Measurements from ENCODE around the gene LYAR. TPM values are rescaled to one million over a fixed set of nuclear protein-coding genes. Genes with fewer than 3 reads are reported as not detected.

LYAR gene
- total RNA-seq, 2 donors from 2014 or later, result 14.6 to 18.2 TPM

GRCh38 chr4:4325321-4325720, 35.4 kb upstream of the LYAR start:
- H3K9me3 ChIP-seq (ENCODE audit: control insufficient read depth, low read length, poor library complexity, severe bottlenecking), result no peaks in the 10 kb centered on the region
- DNase-seq, result no peak
- Mint-ChIP-seq H3K4me1 (peaks cover 4% of the 10 kb centered on the region), H3K27ac (no peak overlapping the region), H3K27me3 (no peaks in the 10 kb centered on the region), H3K36me3 (ENCODE audit: low read depth) (peaks cover 4% of the 10 kb centered on the region), H3K4me3 (no peak overlapping the region)
- ATAC-seq, result no peak

DNA sequence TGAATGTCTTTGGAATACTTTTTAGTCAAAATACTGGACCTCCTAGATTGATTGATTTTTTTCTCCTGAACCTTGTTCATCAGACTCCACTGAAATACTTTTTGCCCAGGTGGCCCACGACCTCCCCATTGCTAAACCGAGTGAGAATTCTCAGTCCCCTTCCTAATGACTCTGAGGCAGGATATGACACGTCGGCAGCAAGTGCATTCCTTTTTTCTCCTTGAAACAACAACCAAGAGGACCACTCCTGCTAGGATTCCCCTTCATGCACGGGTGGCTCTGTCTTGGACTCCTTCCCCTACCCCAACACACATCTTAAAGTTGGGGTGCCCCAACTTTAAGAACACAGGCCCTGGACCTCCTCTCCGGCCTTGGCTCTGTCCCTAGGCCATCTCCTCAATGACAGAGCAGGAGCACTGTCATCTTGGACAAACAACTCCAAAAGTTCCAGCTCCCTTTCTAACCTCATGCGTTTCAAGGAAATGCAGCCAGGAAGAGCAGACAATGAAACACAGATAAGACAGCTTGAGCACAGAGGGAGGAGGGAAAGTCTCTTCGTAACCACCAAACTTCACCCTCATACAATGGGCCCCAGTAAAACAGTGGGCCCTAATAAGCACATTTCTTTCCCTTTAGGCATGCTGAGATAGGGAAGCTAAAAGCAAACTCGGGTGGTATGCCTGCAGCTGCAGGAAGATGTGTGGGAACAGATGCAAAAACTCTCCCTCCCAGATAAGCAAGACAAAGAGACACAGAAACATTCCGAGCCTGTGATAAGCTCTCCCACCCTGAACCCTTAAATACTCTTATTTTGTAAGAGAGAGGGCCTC, 34.0 kb upstream of the LYAR start:
- Mint-ChIP-seq H3K27me3 (no peaks in the 10 kb centered on the region), H3K4me1 (peaks cover 4% of the 10 kb centered on the region), H3K36me3 (ENCODE audit: low read depth) (peaks cover 4% of the 10 kb centered on the region), H3K4me3 (no peak overlapping the region), H3K27ac (peak overlapping the region; percentile 83)
- H3K9me3 ChIP-seq (ENCODE audit: control insufficient read depth, low read length, poor library complexity, severe bottlenecking), result no peaks in the 10 kb centered on the region
- ATAC-seq, result no peak
- DNase-seq, result no peak

DNA sequence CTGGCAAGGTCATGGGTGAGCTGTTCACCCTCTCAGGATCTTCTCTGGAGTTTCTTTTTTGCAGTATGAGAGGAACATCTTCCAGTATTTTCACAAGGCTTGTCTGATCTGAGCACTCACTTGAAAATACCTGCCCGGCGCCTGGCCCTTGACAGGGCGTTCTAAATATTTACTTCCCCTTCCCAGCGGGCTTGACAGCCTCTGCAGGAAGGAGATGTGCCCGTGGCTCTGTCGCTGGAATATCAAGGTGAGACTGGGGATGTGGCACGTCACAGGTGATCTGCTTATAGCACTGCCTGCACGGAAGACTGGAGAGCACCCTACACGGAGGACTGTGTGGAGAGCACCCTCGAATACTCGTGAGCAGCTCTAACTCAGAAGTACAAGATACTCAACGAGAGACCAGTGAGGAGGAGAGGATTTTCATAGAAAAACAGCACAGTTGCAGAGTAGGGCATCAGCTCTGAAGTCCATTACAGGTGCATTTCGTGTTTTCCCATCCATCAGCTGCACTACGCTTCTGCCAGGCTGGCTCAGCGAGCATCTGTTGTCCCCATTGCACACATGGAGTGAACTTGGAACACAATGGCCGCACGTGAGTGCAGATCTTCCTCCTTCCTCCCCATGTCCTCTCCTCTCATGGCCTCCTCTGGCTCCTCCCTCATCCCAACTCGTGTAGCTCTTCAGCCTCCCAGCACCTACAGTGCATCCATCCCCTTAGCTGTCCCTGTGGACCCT, 32.2 kb upstream of the LYAR start:
- Mint-ChIP-seq H3K4me3 (no peak overlapping the region), H3K27ac (peak overlapping the region; percentile 83), H3K4me1 (peaks cover 6% of the 10 kb centered on the region), H3K36me3 (ENCODE audit: low read depth) (peaks cover 4% of the 10 kb centered on the region), H3K27me3 (no peaks in the 10 kb centered on the region)
- no peak for ATAC-seq
- H3K9me3 ChIP-seq (ENCODE audit: control insufficient read depth, low read length, poor library complexity, severe bottlenecking), result no peaks in the 10 kb centered on the region
- DNase-seq, result no peak

DNA sequence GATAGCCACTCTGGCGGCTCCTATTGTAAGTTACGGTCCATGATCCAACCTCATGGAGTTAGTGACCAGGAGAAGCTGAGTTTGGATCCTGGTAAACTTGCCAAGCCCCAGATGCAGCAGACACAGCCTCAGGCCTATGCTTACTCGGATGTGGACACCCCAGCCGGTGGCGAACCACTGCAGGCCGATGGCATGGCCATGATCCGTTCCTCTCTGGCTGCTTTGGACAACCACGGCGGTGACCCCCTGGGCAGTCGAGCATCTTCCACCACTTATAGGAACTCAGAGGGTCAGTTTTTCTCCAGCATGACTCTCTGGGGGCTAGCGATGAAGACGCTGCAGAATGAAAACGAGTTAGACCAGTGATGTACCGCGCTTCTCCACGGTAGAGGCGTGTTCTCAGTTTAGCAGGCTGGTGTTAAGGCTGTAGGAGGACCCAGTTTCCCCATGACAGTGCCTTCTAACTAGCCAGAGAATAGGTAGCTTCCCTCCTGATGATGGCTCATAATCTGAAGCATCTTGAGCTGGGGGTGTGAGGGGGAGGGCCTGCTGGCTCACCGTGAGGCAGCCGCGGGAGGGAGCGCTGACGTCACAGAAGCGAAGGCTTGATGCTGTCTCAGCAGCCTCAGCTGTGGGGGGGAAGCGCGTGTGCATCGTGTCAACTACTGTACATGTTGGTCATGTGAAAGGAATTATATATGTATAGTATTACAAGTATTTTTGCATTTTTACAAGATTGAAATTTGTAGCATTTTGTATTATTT, 31.2 kb upstream of the LYAR start:
- DNase-seq, result no peak
- H3K36me3 Mint-ChIP-seq (ENCODE audit: low read depth), result peaks cover 4% of the 10 kb centered on the region
- H3K4me3 Mint-ChIP-seq, result no peak overlapping the region
- H3K27me3 Mint-ChIP-seq, result no peaks in the 10 kb centered on the region
- ATAC-seq, result no peak
- H3K27ac Mint-ChIP-seq, result no peak overlapping the region
- peaks cover 6% of the 10 kb centered on the region for H3K4me1 Mint-ChIP-seq
- H3K9me3 ChIP-seq (ENCODE audit: control insufficient read depth, low read length, poor library complexity, severe bottlenecking), result no peaks in the 10 kb centered on the region

- peaks cover 7% of the 10 kb centered on the region for H3K36me3 Mint-ChIP-seq (ENCODE audit: low read depth)
- ATAC-seq (no peak), DNase-seq (no peak)
- H3K9me3 ChIP-seq (ENCODE audit: control insufficient read depth, low read length, poor library complexity, severe bottlenecking), result no peaks in the 10 kb centered on the region
- no peak overlapping the region for H3K27ac Mint-ChIP-seq
- H3K27me3 Mint-ChIP-seq, result no peaks in the 10 kb centered on the region
- no peak overlapping the region for H3K4me3 Mint-ChIP-seq
- H3K4me1 Mint-ChIP-seq, result peaks cover 6% of the 10 kb centered on the region
Measured at GRCh38 chr4:4320528-4320927, 30.6 kb upstream of the LYAR start.

GRCh38 chr4:4317496-4318232, 27.7 kb upstream of the LYAR start:
- DNase-seq (no peak), ATAC-seq (no peak)
- Mint-ChIP-seq H3K4me3 (no peak overlapping the region), H3K27ac (no peak overlapping the region), H3K27me3 (no peaks in the 10 kb centered on the region), H3K4me1 (peaks cover 2% of the 10 kb centered on the region), H3K36me3 (ENCODE audit: low read depth) (peaks cover 9% of the 10 kb centered on the region)
- H3K9me3 ChIP-seq (ENCODE audit: control insufficient read depth, low read length, poor library complexity, severe bottlenecking), result no peaks in the 10 kb centered on the region

DNA sequence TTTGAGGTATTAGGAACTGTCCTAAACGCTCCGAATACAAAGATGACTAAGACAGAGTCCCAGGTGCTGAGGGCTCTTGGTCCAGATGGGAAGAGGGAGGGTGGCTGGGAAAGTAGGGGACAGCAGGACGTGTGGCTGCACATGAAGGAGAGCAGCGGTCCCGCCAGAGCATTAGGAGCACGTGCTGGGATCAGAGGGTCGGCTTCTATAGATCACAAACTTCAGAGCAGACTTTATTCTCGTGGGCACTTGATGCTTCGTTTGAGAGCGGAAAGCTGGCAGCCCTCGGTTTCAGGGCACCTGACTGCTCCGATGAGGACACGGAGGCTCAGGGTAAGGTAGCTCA, 26.2 kb upstream of the LYAR start:
- no peak for DNase-seq
- Mint-ChIP-seq H3K27ac (no peak overlapping the region), H3K4me3 (no peak overlapping the region), H3K27me3 (no peaks in the 10 kb centered on the region), H3K4me1 (peaks cover 2% of the 10 kb centered on the region), H3K36me3 (ENCODE audit: low read depth) (peaks cover 5% of the 10 kb centered on the region)
- no peak for ATAC-seq
- H3K9me3 ChIP-seq (ENCODE audit: control insufficient read depth, low read length, poor library complexity, severe bottlenecking), result no peaks in the 10 kb centered on the region

- Mint-ChIP-seq H3K4me3 (no peak overlapping the region), H3K27ac (no peak overlapping the region), H3K27me3 (no peaks in the 10 kb centered on the region), H3K4me1 (peaks cover 2% of the 10 kb centered on the region), H3K36me3 (ENCODE audit: low read depth) (peaks cover 5% of the 10 kb centered on the region)
- no peaks in the 10 kb centered on the region for H3K9me3 ChIP-seq (ENCODE audit: control insufficient read depth, low read length, poor library complexity, severe bottlenecking)
- DNase-seq, result no peak
- ATAC-seq, result no peak
Measured at GRCh38 chr4:4315461-4316149, 25.7 kb upstream of the LYAR start.

- H3K9me3 ChIP-seq (ENCODE audit: control insufficient read depth, low read length, poor library complexity, severe bottlenecking), result no peaks in the 10 kb centered on the region
- Mint-ChIP-seq H3K27ac (no peak overlapping the region), H3K27me3 (no peaks in the 10 kb centered on the region), H3K4me3 (no peak overlapping the region), H3K36me3 (ENCODE audit: low read depth) (peaks cover 5% of the 10 kb centered on the region), H3K4me1 (peaks cover 5% of the 10 kb centered on the region)
- ATAC-seq (no peak), DNase-seq (no peak)
Measured at GRCh38 chr4:4311193-4311592, 21.2 kb upstream of the LYAR start.

- H3K27ac Mint-ChIP-seq, result no peak overlapping the region
Measured at GRCh38 chr4:4308800-4309441, 19.0 kb upstream of the LYAR start.

DNA sequence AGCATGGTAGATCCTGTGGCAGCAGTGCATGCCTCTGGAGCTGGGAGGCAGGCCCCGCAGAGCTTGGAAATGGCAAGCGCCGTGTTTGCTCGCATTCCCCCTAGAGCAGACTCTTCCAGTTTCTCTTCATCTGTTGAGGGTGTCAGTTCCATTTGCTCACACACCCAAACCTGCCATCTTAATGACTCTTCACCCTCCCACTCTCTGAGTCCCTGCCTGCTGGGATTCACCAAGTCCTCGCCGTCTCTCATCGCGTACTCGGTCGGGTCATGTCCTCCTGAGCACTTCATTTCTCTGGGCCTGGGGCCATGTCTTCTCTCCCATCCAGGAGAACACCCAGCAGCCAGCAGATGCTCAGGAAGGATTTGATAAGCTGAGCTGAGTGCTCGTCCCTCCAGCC, 17.0 kb upstream of the LYAR start:
- Mint-ChIP-seq H3K27me3 (no peaks in the 10 kb centered on the region), H3K4me1 (peaks cover 12% of the 10 kb centered on the region), H3K27ac (no peak overlapping the region), H3K36me3 (ENCODE audit: low read depth) (peaks cover 5% of the 10 kb centered on the region), H3K4me3 (no peak overlapping the region)
- no peak for DNase-seq
- ATAC-seq, result no peak
- no peaks in the 10 kb centered on the region for H3K9me3 ChIP-seq (ENCODE audit: control insufficient read depth, low read length, poor library complexity, severe bottlenecking)

More at GRCh38 chr4:4308800-4309441, 19.0 kb upstream of the LYAR start:
- H3K9me3 ChIP-seq (ENCODE audit: control insufficient read depth, low read length, poor library complexity, severe bottlenecking), result no peaks in the 10 kb centered on the region
- Mint-ChIP-seq H3K27me3 (no peaks in the 10 kb centered on the region), H3K4me1 (peaks cover 9% of the 10 kb centered on the region), H3K36me3 (ENCODE audit: low read depth) (peaks cover 2% of the 10 kb centered on the region), H3K4me3 (no peak overlapping the region)
- DNase-seq (no peak), ATAC-seq (no peak)

DNA sequence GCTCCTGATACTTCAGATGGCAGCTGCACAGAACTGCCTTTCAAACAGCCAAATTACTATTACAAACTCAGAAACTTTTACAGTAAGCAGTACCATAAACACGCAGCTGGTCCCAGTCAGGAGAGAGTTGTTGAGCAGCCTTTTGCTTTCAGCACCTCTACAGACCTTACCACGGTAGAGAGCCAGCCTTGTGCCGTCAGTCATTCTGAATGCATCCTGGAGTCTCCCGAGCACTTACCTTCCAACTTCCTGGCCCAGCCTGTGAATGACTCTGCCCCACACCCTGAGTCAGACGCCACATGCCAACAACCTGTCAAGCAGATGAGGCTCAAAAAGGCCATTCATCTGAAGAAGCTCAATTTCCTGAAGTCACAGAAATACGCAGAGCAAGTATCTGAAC, 12.5 kb upstream of the LYAR start:
- Mint-ChIP-seq H3K4me3 (no peak overlapping the region), H3K27me3 (no peaks in the 10 kb centered on the region), H3K36me3 (ENCODE audit: low read depth) (peaks cover 8% of the 10 kb centered on the region), H3K4me1 (peaks cover 14% of the 10 kb centered on the region), H3K27ac (no peak overlapping the region)
- ATAC-seq, result no peak
- DNase-seq, result no peak
- H3K9me3 ChIP-seq (ENCODE audit: control insufficient read depth, low read length, poor library complexity, severe bottlenecking), result no peaks in the 10 kb centered on the region

Data from T-helper 17 cell (primary cell).